Esophagus mucosa (tissue), 1 donor: ENCODE measurements around the gene CLPTM1L. TPM values are rescaled to one million over a fixed set of nuclear protein-coding genes. Genes with fewer than 3 reads are reported as not detected.
"Not testable (repeated sequence)": the region's sequence is repeated elsewhere in the genome, so short reads cannot be mapped to it uniquely, and the experiment has no call there.

ENCODE experiments used
- ATAC-seq: fragments of 200-7000 bp; cut with Tn5 transposase; one replicate; pipeline ENCODE4 v1.9.1; 2020
- total RNA-seq: library from RNA; stranded (reverse); gene quantifications from one replicate; pipeline ENCODE4 v1.2.4, GENCODE V29; 2023
- donor health status: DM: yes; HTN: yes; CAD: no.

Gene CLPTM1L
- total RNA-seq, 1 donor from 2014 or later: 39.5 TPM

DNA sequence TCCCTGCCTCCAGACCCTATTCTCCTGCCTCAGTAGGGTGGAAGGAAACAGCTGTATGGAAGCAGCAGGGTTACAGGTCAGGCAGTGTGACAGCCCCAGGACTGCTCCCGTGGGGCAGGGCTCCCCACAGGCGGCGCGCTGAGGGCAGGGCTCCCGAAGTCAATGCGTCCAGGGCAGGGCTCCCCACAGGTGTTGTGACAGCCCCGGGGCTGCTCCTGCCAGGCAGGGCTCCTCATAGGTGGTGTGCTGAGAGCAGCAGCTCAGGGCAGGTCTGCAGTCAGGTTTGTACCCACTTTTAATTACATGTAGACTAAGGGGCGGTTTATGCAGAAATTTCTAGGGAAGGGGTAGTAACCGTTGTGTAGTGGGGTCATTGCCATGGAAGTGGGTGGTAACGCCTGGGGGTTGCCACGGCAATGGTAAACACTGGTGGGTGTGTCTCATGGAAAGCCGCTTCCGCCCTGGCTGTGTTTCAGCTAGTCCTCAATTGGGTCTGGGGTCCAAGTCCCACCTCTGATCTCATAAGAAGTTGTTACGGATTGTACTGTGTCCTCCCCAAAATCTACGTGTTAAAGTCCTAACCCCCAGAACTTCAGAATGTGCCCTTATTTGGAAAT is 33.4 kb downstream of the CLPTM1L start:
- ATAC-seq: no peak

- no peak for ATAC-seq
Measured at GRCh38 chr5:1310118-1310517, 34.8 kb downstream of the CLPTM1L start.

- no peak for ATAC-seq
Measured at GRCh38 chr5:1304033-1304432, 40.9 kb downstream of the CLPTM1L start.

GRCh38 chr5:1302258-1302657 is 42.6 kb downstream of the CLPTM1L start:
- ATAC-seq: no peak

DNA sequence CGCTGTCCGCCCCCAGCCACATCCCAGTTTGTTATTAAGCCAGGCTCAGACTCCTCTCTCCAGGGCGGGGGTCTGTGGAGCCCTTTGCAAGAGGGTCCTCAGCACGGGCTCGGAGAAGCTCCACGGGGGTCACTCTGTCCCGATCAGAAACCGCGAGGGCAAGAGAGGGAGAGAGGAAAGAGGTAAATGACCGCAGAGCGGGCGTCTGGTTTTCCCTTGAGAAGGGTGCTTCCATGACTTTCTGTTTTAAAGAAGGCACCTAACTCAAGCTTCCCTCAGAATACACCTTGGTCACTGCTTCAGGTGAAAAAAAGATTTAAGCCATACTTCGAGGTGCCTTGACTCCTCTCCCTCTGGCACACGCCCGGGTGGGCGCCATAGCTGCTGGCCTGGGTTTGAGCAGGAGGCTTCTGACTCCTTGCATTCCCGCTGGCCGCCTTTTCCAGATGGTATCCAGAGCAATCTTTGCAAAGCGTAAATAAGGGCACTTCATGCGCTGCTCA is 44.3 kb downstream of the CLPTM1L start:
- no peak for ATAC-seq

GRCh38 chr5:1299961-1300360 is 44.9 kb downstream of the CLPTM1L start:
- ATAC-seq: no peak

DNA sequence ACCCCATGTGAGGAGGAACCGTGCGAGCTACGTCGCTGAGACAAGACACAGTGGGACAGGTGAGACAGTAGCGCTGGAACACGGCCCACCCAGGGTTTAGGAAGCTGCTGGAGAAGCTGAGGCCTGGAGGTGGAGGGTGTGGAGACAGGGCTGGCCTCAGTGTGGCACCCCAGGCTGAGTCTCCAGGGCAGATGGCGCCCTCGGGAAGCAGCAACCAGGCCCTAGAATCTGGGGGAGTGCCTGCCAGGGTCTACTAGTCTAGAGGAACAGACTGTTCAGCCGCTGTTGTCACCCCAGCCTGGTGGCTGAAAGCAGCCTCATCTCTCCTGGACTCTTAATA is 45.4 kb downstream of the CLPTM1L start:
- no peak for ATAC-seq

DNA sequence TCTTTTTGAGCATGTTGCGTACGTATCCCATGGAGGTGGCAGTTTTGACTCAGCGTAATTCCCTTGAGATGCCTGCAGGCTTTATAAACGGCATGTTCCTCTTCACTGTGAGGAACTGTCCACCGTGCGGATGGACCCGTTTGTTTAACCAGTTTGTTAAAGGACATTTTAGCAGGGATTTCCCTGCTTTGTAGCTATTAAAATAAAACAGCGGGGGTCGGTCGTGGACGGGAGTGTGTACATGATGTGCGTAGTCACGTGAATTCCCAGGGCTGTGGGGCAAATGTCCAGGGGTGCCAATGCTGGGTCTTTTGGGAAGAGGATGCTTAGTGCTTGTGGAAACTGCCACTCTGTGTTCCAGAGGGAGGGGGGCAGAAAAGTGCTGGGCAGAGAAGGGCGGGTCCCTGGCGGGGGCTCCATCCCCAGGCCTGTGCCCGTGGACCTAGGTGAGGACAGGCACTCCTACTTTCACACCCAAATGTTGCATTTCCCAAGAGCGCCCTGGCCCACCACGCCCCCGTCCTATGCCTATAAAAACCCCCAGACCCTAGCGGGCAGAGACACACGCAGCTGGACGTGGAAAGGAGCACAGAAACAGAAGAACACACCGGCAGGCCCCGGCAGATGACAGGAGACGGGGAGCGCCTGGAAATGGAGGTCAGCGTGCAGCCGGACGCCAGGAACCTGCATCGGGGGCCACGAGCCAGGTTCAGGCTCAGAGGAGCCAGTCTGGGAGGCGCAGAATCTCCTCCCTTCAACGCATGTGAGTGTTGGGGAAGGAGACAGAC is 46.0 kb downstream of the CLPTM1L start:
- ATAC-seq: no peak

GRCh38 chr5:1298067-1298551 is 46.8 kb downstream of the CLPTM1L start:
- ATAC-seq: no peak

GRCh38 chr5:1297243-1297642 is 47.7 kb downstream of the CLPTM1L start:
- ATAC-seq: no peak

DNA sequence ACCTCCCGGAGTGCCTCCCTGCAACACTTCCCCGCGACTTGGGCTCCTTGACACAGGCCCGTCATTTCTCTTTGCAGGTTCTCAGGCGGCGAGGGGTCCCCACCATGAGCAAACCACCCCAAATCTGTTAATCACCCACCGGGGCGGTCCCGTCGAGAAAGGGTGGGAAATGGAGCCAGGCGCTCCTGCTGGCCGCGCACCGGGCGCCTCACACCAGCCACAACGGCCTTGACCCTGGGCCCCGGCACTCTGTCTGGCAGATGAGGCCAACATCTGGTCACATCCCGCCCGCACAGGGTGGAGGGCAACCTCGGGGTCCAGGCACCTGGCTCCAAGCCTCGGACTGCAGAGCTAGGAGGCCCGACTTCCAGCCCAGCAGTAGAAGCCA is 49.3 kb downstream of the CLPTM1L start:
- no peak for ATAC-seq

- peak; percentile 25 for ATAC-seq
Measured at GRCh38 chr5:1294835-1295649, 49.9 kb downstream of the CLPTM1L start, which contains the start of gene TERT. TERT (minus strand) TSS chr5:1295068; CDS start chr5:1294989, 79 bp downstream.

DNA sequence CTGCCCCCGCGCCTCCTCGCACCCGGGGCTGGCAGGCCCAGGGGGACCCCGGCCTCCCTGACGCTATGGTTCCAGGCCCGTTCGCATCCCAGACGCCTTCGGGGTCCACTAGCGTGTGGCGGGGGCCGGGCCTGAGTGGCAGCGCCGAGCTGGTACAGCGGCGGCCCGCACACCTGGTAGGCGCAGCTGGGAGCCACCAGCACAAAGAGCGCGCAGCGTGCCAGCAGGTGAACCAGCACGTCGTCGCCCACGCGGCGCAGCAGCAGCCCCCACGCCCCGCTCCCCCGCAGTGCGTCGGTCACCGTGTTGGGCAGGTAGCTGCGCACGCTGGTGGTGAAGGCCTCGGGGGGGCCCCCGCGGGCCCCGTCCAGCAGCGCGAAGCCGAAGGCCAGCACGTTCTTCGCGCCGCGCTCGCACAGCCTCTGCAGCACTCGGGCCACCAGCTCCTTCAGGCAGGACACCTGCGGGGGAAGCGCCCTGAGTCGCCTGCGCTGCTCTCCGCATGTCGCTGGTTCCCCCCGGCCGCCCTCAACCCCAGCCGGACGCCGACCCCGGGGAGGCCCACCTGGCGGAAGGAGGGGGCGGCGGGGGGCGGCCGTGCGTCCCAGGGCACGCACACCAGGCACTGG is 50.6 kb downstream of the CLPTM1L start:
- ATAC-seq: no peak

DNA sequence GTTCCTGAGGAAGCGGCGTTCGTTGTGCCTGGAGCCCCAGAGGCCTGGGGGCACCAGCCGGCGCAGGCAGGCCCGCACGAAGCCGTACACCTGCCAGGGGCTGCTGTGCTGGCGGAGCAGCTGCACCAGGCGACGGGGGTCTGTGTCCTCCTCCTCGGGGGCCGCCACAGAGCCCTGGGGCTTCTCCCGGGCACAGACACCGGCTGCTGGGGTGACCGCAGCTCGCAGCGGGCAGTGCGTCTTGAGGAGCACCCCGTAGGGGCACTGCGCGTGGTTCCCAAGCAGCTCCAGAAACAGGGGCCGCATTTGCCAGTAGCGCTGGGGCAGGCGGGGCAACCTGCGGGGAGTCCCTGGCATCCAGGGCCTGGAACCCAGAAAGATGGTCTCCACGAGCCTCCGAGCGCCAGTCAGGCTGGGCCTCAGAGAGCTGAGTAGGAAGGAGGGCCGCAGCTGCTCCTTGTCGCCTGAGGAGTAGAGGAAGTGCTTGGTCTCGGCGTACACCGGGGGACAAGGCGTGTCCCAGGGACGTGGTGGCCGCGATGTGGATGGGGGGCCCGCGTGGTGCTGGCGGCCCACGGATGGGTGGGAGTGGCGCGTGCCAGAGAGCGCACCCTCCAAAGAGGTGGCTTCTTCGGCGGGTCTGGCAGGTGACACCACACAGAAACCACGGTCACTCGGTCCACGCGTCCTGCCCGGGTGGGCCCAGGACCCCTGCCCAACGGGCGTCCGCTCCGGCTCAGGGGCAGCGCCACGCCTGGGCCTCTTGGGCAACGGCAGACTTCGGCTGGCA is 51.3 kb downstream of the CLPTM1L start:
- ATAC-seq: no peak

DNA sequence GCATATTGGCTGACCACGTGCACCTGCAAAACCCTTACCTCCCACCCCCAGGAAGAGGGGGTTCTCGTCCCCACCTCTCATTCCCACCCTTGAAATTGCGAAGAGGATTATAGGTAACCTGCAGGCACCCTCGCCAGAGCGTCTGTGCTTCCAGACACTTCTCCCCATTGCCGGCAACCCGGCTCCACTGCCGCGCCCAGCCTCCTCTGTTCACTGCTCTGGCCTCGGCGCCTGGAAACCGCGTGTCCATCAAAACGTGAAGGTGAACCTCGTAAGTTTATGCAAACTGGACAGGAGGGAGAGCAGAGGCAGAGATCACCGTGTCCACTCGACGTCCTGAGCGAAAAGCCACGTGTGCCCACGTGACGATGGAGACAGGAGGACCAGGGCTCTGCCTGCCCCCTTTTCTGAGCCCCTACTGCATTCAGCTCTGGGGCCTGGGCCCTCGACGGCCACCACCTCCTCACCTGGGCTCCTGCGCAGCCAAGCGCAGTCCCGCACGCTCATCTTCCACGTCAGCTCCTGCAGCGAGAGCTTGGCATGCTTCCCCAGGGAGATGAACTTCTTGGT is 52.0 kb downstream of the CLPTM1L start:
- no peak for ATAC-seq

DNA sequence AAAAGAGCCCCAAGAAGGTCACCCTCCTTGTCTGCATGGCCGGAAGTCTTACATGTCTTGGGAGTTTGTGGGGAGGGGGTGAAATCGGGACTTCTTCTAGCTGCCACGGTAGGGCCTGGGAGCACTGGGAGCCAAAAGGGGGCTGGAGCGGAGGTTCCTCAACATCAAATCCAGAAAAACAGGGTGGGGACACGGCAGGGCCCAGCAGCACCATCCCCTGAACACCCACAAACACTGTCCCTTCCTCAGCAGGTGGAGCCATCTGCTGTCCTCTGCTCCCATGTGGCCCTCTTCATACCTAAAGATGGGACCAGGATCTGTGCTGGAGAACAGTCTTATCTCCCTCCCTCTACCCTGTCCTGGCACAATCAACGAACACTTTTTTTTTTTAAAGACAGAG is 52.8 kb downstream of the CLPTM1L start:
- ATAC-seq: no peak

GRCh38 chr5:1291611-1292080 is 53.3 kb downstream of the CLPTM1L start:
- ATAC-seq: no peak

GRCh38 chr5:1290956-1291355 is 53.9 kb downstream of the CLPTM1L start:
- not testable (repeated sequence) for ATAC-seq

DNA sequence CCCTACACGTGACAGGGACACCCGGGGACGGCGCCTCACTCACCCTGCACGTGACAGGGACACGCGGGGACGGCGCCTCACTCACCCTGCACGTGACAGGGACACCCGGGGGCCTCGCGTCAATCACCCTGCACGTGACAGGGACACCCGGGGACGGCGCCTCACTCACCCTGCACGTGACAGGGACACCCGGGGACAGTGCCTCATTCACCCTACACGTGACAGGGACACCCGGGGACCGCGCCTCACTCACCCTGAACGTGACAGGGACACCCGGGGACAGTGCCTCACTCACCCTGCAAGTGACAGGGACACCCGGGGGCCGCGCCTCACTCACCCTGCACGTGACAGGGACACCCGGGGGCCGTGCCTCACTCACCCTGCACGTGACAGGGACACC is 55.3 kb downstream of the CLPTM1L start:
- not testable (repeated sequence) for ATAC-seq

- no peak for ATAC-seq
Measured at GRCh38 chr5:1288439-1289335, 56.2 kb downstream of the CLPTM1L start.
